ENCODE results near the gene CH25H.
"Not testable (repeated sequence)": the region's sequence is repeated elsewhere in the genome, so short reads cannot be mapped to it uniquely, and the experiment has no call there.

The CH25H gene

DNA sequence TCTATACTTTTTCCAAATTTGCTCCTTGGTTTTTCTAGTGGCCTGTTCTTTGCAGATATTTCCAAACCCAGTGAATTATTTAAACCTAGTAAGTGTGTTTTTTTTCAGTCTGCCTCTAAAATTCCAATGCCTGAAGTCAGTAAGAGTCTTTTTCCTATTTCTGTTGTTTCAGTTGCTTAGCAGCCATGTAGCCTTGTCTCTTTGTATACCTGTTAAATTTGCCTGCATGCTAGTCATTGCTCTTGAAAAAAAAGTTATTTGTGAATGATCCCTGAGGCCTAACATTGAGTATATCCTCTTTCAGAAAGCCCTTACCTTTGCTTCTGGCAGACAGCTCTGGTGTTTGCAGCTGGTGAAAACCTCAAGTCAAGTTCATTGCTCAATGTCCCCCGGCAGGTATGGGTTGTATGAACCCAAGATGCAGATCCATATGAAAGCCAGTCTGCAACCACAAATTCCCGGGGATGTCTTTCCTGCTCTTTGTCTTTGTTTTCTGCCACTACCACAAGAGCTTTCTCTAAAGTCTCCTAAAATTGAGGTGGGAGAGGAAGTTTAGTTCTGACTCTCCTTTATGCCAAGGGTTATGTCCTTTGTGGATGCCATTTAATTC lies 35.7 kb downstream of the CH25H start:
- H3K4me3 ChIP-seq (ENCODE audit: control insufficient read depth, low read depth, low read length): no peak overlapping the region
- no peak for DNase-seq (ENCODE audit: low read depth)
- TF ChIP-seq, protein P1, sequence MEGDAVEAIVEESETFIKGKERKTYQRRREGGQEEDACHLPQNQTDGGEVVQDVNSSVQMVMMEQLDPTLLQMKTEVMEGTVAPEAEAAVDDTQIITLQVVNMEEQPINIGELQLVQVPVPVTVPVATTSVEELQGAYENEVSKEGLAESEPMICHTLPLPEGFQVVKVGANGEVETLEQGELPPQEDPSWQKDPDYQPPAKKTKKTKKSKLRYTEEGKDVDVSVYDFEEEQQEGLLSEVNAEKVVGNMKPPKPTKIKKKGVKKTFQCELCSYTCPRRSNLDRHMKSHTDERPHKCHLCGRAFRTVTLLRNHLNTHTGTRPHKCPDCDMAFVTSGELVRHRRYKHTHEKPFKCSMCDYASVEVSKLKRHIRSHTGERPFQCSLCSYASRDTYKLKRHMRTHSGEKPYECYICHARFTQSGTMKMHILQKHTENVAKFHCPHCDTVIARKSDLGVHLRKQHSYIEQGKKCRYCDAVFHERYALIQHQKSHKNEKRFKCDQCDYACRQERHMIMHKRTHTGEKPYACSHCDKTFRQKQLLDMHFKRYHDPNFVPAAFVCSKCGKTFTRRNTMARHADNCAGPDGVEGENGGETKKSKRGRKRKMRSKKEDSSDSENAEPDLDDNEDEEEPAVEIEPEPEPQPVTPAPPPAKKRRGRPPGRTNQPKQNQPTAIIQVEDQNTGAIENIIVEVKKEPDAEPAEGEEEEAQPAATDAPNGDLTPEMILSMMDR (IDR thresholded peaks at IDR 0.05; ENCODE audit: control insufficient read depth, insufficient read depth, low read depth, low read length, missing control alignments): no peak

DNA sequence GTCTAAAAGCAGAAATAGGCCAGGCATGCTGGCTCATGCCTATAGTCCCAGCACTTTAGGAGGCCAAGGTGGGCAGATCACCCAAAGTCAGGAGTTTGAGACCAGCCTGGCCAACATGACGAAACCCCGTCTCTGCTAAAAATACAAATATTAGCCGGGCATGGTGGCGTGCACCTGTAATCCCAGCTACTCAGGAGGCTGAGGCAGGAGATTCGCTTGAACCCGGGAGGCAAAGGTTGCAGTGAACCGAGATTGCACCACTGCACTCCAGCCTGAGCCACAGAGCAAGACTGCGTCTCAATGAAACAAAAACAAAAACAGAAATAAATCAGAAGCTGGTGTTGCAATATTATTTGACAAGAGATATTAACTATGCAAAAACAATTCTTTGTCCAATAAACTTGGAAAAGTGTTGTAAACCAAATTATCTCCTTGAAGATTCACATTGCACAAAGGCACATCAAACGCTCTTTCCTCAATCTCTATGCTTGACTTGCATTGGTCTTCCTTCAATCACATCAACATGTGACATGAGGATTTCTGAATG lies 38.7 kb downstream of the CH25H start:
- DNase-seq (ENCODE audit: low read depth): not testable (repeated sequence)

DNA sequence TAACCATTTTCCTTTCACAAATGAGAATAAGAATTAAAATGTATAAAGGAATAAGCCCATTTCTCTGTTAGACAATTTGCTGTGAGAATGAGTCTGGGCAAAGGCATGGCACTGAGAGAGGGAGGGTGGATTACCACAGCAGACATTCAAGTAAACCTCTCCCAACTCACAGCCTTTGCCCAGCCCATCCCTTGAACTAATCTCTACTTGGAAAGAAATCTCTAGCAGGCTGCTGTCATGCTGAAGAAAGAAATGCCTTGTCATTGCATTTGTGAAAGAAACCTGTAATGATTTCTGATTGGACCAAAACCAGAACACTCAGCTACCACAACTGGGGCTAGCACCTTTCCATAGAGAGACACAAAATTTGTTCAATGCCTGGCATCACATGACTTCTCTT lies 39.2 kb downstream of the CH25H start:
- no peak overlapping the region for H3K4me3 ChIP-seq (ENCODE audit: control insufficient read depth, low read depth, low read length)
- TF ChIP-seq, protein P1 (IDR thresholded peaks at IDR 0.05; ENCODE audit: control insufficient read depth, insufficient read depth, low read depth, low read length, missing control alignments): no peak
- DNase-seq (ENCODE audit: low read depth): no peak

More for the DNA sequence above, 38.7 kb downstream of the CH25H start:
- not testable (repeated sequence) for H3K4me3 ChIP-seq (ENCODE audit: control insufficient read depth, low read depth, low read length)

DNA sequence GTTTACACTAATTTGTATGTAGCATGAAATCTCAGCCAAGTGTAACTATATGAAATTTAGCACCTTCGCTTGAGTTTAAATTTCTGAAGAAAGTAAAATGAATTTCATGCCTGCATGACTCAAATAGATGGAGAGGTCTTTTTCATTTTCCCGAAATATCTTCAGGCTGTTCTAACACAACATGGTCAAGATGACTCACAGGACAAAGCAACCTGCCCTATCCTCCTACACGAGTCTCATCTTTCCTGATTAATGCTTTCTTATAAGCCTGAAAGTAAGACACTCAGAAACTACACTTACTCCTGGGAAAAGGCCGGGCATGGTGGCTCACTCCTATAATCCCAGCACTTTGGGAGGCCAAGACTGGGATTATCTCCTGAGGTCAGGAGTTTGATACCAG lies 41.2 kb downstream of the CH25H start:
- H3K4me3 ChIP-seq (ENCODE audit: control insufficient read depth, low read depth, low read length): no peak overlapping the region
- TF ChIP-seq, protein P1 (IDR thresholded peaks at IDR 0.05; ENCODE audit: control insufficient read depth, insufficient read depth, low read depth, low read length, missing control alignments): no peak

DNA sequence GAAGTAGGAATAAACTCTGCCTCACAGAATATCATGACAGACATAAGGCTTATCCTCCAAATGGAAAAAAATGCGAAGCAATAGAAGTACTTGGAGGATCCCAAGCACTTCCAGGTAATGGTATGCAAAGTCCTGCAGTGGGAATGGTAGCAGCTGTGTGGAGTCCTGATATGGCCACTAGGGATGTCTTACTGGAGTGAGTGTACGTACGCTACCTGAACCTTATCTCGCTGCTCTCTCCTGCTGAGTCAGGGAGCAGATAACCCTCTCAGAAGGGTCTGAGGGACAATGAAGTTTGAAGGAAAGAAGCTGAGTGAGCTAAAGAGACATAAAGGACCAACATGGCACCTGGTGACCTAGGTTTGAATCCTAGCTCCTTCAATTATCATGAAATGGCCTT lies 42.2 kb downstream of the CH25H start:
- TF ChIP-seq, protein P1 (IDR thresholded peaks at IDR 0.05; ENCODE audit: control insufficient read depth, insufficient read depth, low read depth, low read length, missing control alignments): no peak
- no peak for DNase-seq (ENCODE audit: low read depth)
- no peak overlapping the region for H3K4me3 ChIP-seq (ENCODE audit: control insufficient read depth, low read depth, low read length)

More for the DNA sequence above, 41.2 kb downstream of the CH25H start:
- no peak for DNase-seq (ENCODE audit: low read depth)

DNA sequence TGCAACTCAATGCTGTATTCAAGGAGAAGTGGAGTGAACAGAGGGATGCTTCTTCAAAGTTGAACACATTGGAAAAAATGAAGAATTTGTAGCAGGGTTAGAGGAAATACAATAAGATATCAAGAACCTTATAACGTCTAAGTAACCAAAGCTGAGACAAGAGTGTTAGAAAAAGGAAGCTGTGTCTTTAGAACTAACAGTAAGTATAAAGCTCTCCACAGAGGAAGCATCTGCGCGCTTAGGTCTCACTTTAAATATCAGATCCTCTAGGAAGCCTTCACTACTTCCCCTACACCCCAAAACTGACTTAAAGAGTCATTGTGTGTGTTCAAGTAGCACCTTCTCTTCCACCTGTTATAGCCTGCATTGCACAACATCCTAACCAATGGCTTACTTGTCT lies 43.0 kb downstream of the CH25H start:
- no peak for DNase-seq (ENCODE audit: low read depth)
- TF ChIP-seq, protein P1 (IDR thresholded peaks at IDR 0.05; ENCODE audit: control insufficient read depth, insufficient read depth, low read depth, low read length, missing control alignments): no peak
- H3K4me3 ChIP-seq (ENCODE audit: control insufficient read depth, low read depth, low read length): no peak overlapping the region

DNA sequence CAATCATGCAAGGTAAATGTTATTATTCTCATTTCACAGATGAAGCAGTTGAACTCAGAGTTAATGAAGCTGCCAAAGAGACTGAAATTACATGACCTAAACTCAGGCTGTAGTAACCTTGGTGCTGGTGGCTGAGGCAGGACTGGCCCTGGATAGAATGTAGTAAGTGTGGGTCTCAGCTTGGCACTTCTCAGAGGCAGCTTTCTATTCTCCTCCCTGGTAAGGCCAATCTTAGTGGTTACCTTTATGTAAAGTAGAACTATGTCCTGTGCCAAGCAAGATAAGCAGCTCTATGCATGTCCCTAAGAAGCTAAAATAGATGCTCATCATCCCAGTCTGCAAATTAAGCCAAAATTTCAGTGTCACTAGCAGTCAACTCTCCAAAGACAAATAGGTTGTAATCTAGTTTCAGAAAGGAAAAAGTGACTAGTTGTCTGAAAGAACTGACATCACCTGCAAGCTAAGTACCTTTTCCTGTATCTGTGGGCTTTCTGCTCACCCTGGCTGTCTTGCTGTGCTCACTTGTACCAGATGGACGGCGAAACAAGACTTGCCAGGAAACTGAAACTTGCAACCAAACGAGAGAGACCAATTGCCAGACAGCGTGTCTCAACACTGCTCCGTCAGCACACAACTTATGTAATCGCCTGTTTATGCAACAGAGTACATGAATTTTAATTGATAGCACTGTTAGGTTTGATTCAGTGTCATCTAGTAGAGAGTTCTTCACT lies 43.7 kb downstream of the CH25H start:
- no peak overlapping the region for H3K4me3 ChIP-seq (ENCODE audit: control insufficient read depth, low read depth, low read length)
- peak; percentile 58 for DNase-seq (ENCODE audit: low read depth)
- TF ChIP-seq, protein P1 (IDR thresholded peaks at IDR 0.05; ENCODE audit: control insufficient read depth, insufficient read depth, low read depth, low read length, missing control alignments): no peak

All from AG09309 (cell line).